Fibroblast of lung (primary cell): ENCODE data around the gene SORCS2.

Experiments
- CTCF ChIP-seq, 2 donors: IDR thresholded peaks in 1 of 2; conservative IDR thresholded peaks in 1 of 2; 1 replicate in 1 of 2; 2 replicates in 1 of 2; pipeline ENCODE4 v1.5.1; 2011 to 2012; ENCODE audit warnings: low read length in 2 of 2, control low read depth in 1 of 2, inconsistent platforms in 1 of 2, low read depth in 1 of 2, mild to moderate bottlenecking in 1 of 2
- EZH2 ChIP-seq: IDR thresholded peaks from 2 replicates; pipeline ENCODE4 v1.5.1; 2012; ENCODE audit warnings: low read length, control low read depth, mild to moderate bottlenecking; ENCODE audit errors: missing control alignments

DNA sequence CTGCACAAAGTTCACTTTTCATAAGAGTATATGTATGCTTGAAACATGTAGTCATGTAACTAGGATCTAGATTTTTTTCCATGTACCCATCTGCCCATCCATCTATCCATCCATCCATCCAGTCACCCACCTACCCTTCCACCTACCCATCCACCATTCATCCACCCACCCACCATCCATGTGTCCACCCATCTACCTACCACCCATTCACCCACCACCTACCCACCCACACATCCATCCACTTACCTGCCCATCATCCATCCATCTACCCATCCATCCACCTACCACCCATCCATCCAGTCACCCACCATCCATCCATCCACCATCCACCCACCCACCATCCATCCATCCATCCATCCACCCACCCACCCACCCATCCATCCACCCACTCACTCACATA is 364.2 kb downstream of the SORCS2 start:
- no peak for TF ChIP-seq CTCF (conservative IDR thresholded peaks at IDR 0.05 in 1 of 2, IDR thresholded peaks at IDR 0.05 in 1 of 2; ENCODE audit: low read depth in 1 of 2, low read length in 2 of 2)
- no peak for TF ChIP-seq EZH2
